Measurements from ENCODE around the gene SULT1A1. TPM values are rescaled to one million over a fixed set of nuclear protein-coding genes. Genes with fewer than 3 reads are reported as not detected.

Gene SULT1A1
- total and polyA plus RNA-seq, 2 of the 8 experiments (the other 6 are each of a cell fraction or from before 2014, with no cell fraction given): 2.1 to 4.0 TPM

DNA sequence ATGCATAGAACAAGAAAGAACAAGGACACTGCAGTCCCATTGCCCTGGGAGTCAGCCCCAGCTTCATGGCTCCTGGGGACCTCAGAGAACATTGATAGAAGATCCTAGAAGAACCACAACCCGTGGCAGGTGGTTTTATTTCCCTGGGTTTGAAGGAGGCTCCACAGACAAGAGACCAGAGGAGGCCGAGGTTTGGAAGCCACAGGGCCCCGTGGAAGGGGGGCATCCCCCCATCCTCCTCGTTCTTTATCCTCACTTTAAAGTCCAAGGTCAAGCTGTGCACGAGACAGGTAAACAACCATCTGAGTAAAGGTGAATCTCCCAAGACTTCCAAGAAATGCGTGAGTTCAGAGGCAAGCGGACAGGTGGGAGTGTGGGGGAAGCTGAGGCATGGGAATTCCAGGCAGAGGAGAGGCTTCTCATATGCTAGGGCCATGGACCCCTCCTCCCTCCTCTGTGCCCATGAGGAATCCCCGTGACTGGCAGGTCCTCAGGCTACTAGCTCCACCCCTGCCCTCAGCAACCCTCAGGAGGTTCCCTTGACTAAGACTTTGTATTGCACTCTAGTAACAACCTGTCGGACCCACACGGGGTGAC lies 849 bp upstream of the SULT1A1 start:
- H3K27ac ChIP-seq (ENCODE audit: low read depth, low read length): no peak overlapping the region
- H3K4ac ChIP-seq (replicated peaks; ENCODE audit: insufficient read length, low read depth, low read length): no peak overlapping the region
- 0 out of 2 replicates have a peak overlapping the region, but pooled peaks have one; percentile 71 for H4K8ac ChIP-seq (ENCODE audit: extremely low read depth, insufficient read depth, low read length)
- H3K4me1 ChIP-seq (replicated peaks in 1 of 4; ENCODE audit: control insufficient read depth in 3 of 4, insufficient read depth in 4 of 4, low read length in 3 of 4): peaks cover 0 to 16% (median 6%) of the 10 kb centered on the region in 4 experiments; a peak in 3 of 7 replicates
- no peak overlapping the region for H2BK120ac ChIP-seq (replicated peaks; ENCODE audit: low read depth, low read length)
- no peak overlapping the region for H3K4me3 ChIP-seq (ENCODE audit: extremely low read depth in 1 of 4, insufficient read depth in 2 of 4, low read depth in 3 of 4, low read length in 4 of 4)
- no peaks in the 10 kb centered on the region for H3K23me2 ChIP-seq (ENCODE audit: low read depth, low read length)
- no peak overlapping the region for H2AFZ ChIP-seq (ENCODE audit: low read length)
- FAIRE-seq: no peak
- no peaks in the 10 kb centered on the region for H3K9me3 ChIP-seq (ENCODE audit: insufficient read depth in 2 of 2, low read depth in 1 of 2, low read length in 1 of 2)
- WGBS, 2 experiments (ENCODE audit: extremely low coverage in 1 of 2, insufficient coverage in 1 of 2, insufficient read length in 1 of 2, insufficient replicate concordance in 2 of 2, low coverage in 1 of 2, low lambda C conversion rate in 2 of 2, missing lambda C conversion rate in 1 of 2): 90% methylated on average over 10 of the region's 10 CpGs; no CpG with 5 or more reads in 1 of the 2 experiments
- H2BK5ac ChIP-seq (ENCODE audit: low read depth, low read length): no peak overlapping the region; the same call in 1 of the 2 replicates
- no peak overlapping the region for H3K14ac ChIP-seq (ENCODE audit: insufficient read length)
- H2BK20ac ChIP-seq (ENCODE audit: low read length): no peak overlapping the region
- peak overlapping the region; percentile 60 for H3K18ac ChIP-seq (ENCODE audit: extremely low read depth, low read length)
- H3K27me3 ChIP-seq (replicated peaks in 1 of 4; ENCODE audit: control insufficient read depth in 3 of 4, extremely low read depth in 1 of 4, insufficient read depth in 3 of 4, low read length in 3 of 4): no peaks in the 10 kb centered on the region
- H4K20me1 ChIP-seq (replicated peaks in 1 of 2; ENCODE audit: control insufficient read depth in 1 of 2, insufficient read depth in 2 of 2, low read length in 2 of 2): no peaks in the 10 kb centered on the region
- H3K56ac ChIP-seq (replicated peaks; ENCODE audit: insufficient read length, low read depth, low read length): no peak overlapping the region
- H2AK5ac ChIP-seq (ENCODE audit: low read depth, low read length): 0 out of 2 replicates have a peak overlapping the region, but pooled peaks have one; percentile 8
- 0 out of 2 replicates have a peak overlapping the region, but pooled peaks have one; percentile 61 for H2BK15ac ChIP-seq (ENCODE audit: low read length)
- H4K91ac ChIP-seq (replicated peaks; ENCODE audit: insufficient read length, low read length): no peak overlapping the region
- no peaks in the 10 kb centered on the region for H3K79me2 ChIP-seq (ENCODE audit: control insufficient read depth in 1 of 2, insufficient read depth in 2 of 2, low read length in 2 of 2)
- no peak for TF ChIP-seq GABPA (IDR thresholded peaks at IDR 0.05; ENCODE audit: borderline replicate concordance, insufficient read depth, low read length)
- no peak for TF ChIP-seq CTBP2 (IDR thresholded peaks at IDR 0.05; ENCODE audit: borderline replicate concordance, insufficient read depth, insufficient read length, low read length)
- no peak for TF ChIP-seq KDM1A (IDR thresholded peaks at IDR 0.05; ENCODE audit: borderline replicate concordance, low read length)
- no peak for TF ChIP-seq SUZ12 (IDR thresholded peaks at IDR 0.05; ENCODE audit: low read length)
- TF ChIP-seq JUND (IDR thresholded peaks at IDR 0.05; ENCODE audit: low read length): no peak
- no peak for TF ChIP-seq RBBP5 (IDR thresholded peaks at IDR 0.05; ENCODE audit: borderline replicate concordance, low read depth, low read length)
- no peak for TF ChIP-seq NANOG (IDR thresholded peaks at IDR 0.05; ENCODE audit: insufficient read depth, low read depth, low read length, poor library complexity, severe bottlenecking)
- TF ChIP-seq RFX5 (IDR thresholded peaks at IDR 0.05; ENCODE audit: borderline replicate concordance, low read depth, low read length): no peak
- no peak for TF ChIP-seq ZNF274 (IDR thresholded peaks at IDR 0.05; ENCODE audit: borderline replicate concordance, extremely low read depth, low read length)
- no peak for TF ChIP-seq RAD21 (IDR thresholded peaks at IDR 0.05 in 1 of 2, conservative IDR thresholded peaks at IDR 0.05 in 1 of 2; ENCODE audit: low read depth in 2 of 2, low read length in 2 of 2)
- no peak for TF ChIP-seq TBP (IDR thresholded peaks at IDR 0.05; ENCODE audit: low read depth, low read length)
- TF ChIP-seq SAP30 (IDR thresholded peaks at IDR 0.05; ENCODE audit: insufficient read depth, insufficient replicate concordance, low read length): no peak
- no peak overlapping the region for H4K5ac ChIP-seq (ENCODE audit: insufficient read length, low read depth, low read length)
- DNase-seq (ENCODE audit: low read depth in 1 of 2, low spot score in 2 of 2): no peak
- H3K23ac ChIP-seq (ENCODE audit: insufficient read length): no peak overlapping the region
- no peaks in the 10 kb centered on the region for H3K79me1 ChIP-seq (ENCODE audit: low read depth, low read length)
- H3K4me2 ChIP-seq (ENCODE audit: insufficient read depth in 1 of 2, low read depth in 2 of 2, low read length in 2 of 2): no peak overlapping the region
- H2BK12ac ChIP-seq (ENCODE audit: low read depth, low read length): 0 out of 2 replicates have a peak overlapping the region, but pooled peaks have one; percentile 27
- no peak overlapping the region for H3K9ac ChIP-seq (replicated peaks in 1 of 4; ENCODE audit: extremely low read depth in 1 of 4, low read depth in 3 of 4, low read length in 3 of 4)
- no peaks in the 10 kb centered on the region for H3K36me3 ChIP-seq (ENCODE audit: control insufficient read depth in 2 of 4, insufficient read depth in 4 of 4, low read length in 3 of 4)
- ChIA-PET POLR2A (ENCODE audit: partially characterized antibody) (no interaction called here), CTCF (ENCODE audit: partially characterized antibody) (interaction anchor here (1.0 kb wide), 1 partner anchor 61 kb away, joined by 3 read pairs; no protein-coding TSS in a partner anchor)

Data from H1 (cell line).